Measurements from ENCODE around the gene RUBCN.
A peak's percentile ranks its signal among the peaks of the same experiment; 100 is the strongest.
"Not testable (repeated sequence)": the region's sequence is repeated elsewhere in the genome, so short reads cannot be mapped to it uniquely, and the experiment has no call there.

Gene RUBCN

GRCh38 chr3:197731483-197731882 is 5.2 kb downstream of the RUBCN start:
- not testable (repeated sequence) for H3K4me1 ChIP-seq (ENCODE audit: control insufficient read depth, insufficient read depth, low read length); H3K4me3 ChIP-seq (ENCODE audit: low read length); H3K4me2 ChIP-seq (ENCODE audit: low read length); H3K27me3 ChIP-seq (ENCODE audit: control insufficient read depth, insufficient read depth, low read length); H3K36me3 ChIP-seq (ENCODE audit: insufficient read depth, low read length); H3K9ac ChIP-seq (ENCODE audit: low read depth, low read length); H3K9me3 ChIP-seq (replicated peaks; ENCODE audit: low read length)

- H3K4me1 ChIP-seq (ENCODE audit: control insufficient read depth, insufficient read depth, low read length); H3K36me3 ChIP-seq (ENCODE audit: insufficient read depth, low read length); H3K9me3 ChIP-seq (replicated peaks; ENCODE audit: low read length); H3K27me3 ChIP-seq (ENCODE audit: control insufficient read depth, insufficient read depth, low read length); H3K4me2 ChIP-seq (ENCODE audit: low read length); H3K4me3 ChIP-seq (ENCODE audit: low read length); H3K9ac ChIP-seq (ENCODE audit: low read depth, low read length): not testable (repeated sequence)
Observed at GRCh38 chr3:197730770-197731169, 5.9 kb downstream of the RUBCN start.

GRCh38 chr3:197730200-197730599 is 6.5 kb downstream of the RUBCN start:
- no peaks in the 10 kb centered on the region for H3K27me3 ChIP-seq (ENCODE audit: control insufficient read depth, insufficient read depth, low read length)
- no peak overlapping the region for H3K9ac ChIP-seq (ENCODE audit: low read depth, low read length)
- no peaks in the 10 kb centered on the region for H3K9me3 ChIP-seq (replicated peaks; ENCODE audit: low read length)
- H3K4me2 ChIP-seq (ENCODE audit: low read length) = peak overlapping the region; percentile 18
- no peaks in the 10 kb centered on the region for H3K36me3 ChIP-seq (ENCODE audit: insufficient read depth, low read length)
- H3K4me3 ChIP-seq (ENCODE audit: low read length) = no peak overlapping the region
- peaks cover 3% of the 10 kb centered on the region for H3K4me1 ChIP-seq (ENCODE audit: control insufficient read depth, insufficient read depth, low read length)

GRCh38 chr3:197728487-197728886 is 8.2 kb downstream of the RUBCN start:
- H3K4me3 ChIP-seq (ENCODE audit: low read length) = no peak overlapping the region
- H3K4me1 ChIP-seq (ENCODE audit: control insufficient read depth, insufficient read depth, low read length) = peaks cover 2% of the 10 kb centered on the region
- no peaks in the 10 kb centered on the region for H3K27me3 ChIP-seq (ENCODE audit: control insufficient read depth, insufficient read depth, low read length)
- H3K9me3 ChIP-seq (replicated peaks; ENCODE audit: low read length) = no peaks in the 10 kb centered on the region
- H3K36me3 ChIP-seq (ENCODE audit: insufficient read depth, low read length) = no peaks in the 10 kb centered on the region
- no peak overlapping the region for H3K9ac ChIP-seq (ENCODE audit: low read depth, low read length)
- no peak overlapping the region for H3K4me2 ChIP-seq (ENCODE audit: low read length)

GRCh38 chr3:197727878-197728277 is 8.8 kb downstream of the RUBCN start:
- not testable (repeated sequence) for H3K4me1 ChIP-seq (ENCODE audit: control insufficient read depth, insufficient read depth, low read length); H3K9me3 ChIP-seq (replicated peaks; ENCODE audit: low read length); H3K4me3 ChIP-seq (ENCODE audit: low read length); H3K9ac ChIP-seq (ENCODE audit: low read depth, low read length); H3K27me3 ChIP-seq (ENCODE audit: control insufficient read depth, insufficient read depth, low read length); H3K36me3 ChIP-seq (ENCODE audit: insufficient read depth, low read length); H3K4me2 ChIP-seq (ENCODE audit: low read length)

- Histone ChIP-seq H3K9me3 (replicated peaks; ENCODE audit: low read length) (no peaks in the 10 kb centered on the region), H3K27me3 (ENCODE audit: control insufficient read depth, insufficient read depth, low read length) (no peaks in the 10 kb centered on the region), H3K4me1 (ENCODE audit: control insufficient read depth, insufficient read depth, low read length) (peaks cover 7% of the 10 kb centered on the region), H3K9ac (ENCODE audit: low read depth, low read length) (no peak overlapping the region), H3K4me2 (ENCODE audit: low read length) (no peak overlapping the region), H3K36me3 (ENCODE audit: insufficient read depth, low read length) (no peaks in the 10 kb centered on the region), H3K4me3 (ENCODE audit: low read length) (no peak overlapping the region)
Observed at GRCh38 chr3:197722734-197723133, 14.0 kb downstream of the RUBCN start.

- peaks cover 7% of the 10 kb centered on the region for H3K4me1 ChIP-seq (ENCODE audit: control insufficient read depth, insufficient read depth, low read length)
- H3K4me3 ChIP-seq (ENCODE audit: low read length) = no peak overlapping the region
- H3K4me2 ChIP-seq (ENCODE audit: low read length) = no peak overlapping the region
- H3K9me3 ChIP-seq (replicated peaks; ENCODE audit: low read length) = no peaks in the 10 kb centered on the region
- H3K9ac ChIP-seq (ENCODE audit: low read depth, low read length) = no peak overlapping the region
- H3K27me3 ChIP-seq (ENCODE audit: control insufficient read depth, insufficient read depth, low read length) = no peaks in the 10 kb centered on the region
- peaks cover 2% of the 10 kb centered on the region for H3K36me3 ChIP-seq (ENCODE audit: insufficient read depth, low read length)
Observed at GRCh38 chr3:197720694-197721093, 16.0 kb downstream of the RUBCN start.

GRCh38 chr3:197718891-197719290 is 17.8 kb downstream of the RUBCN start:
- Histone ChIP-seq H3K4me3 (ENCODE audit: low read length) (no peak overlapping the region), H3K27me3 (ENCODE audit: control insufficient read depth, insufficient read depth, low read length) (no peaks in the 10 kb centered on the region), H3K4me2 (ENCODE audit: low read length) (no peak overlapping the region), H3K9ac (ENCODE audit: low read depth, low read length) (peak overlapping the region; percentile 23), H3K4me1 (ENCODE audit: control insufficient read depth, insufficient read depth, low read length) (peaks cover 7% of the 10 kb centered on the region), H3K36me3 (ENCODE audit: insufficient read depth, low read length) (peaks cover 2% of the 10 kb centered on the region), H3K9me3 (replicated peaks; ENCODE audit: low read length) (no peaks in the 10 kb centered on the region)

GRCh38 chr3:197714251-197714650 is 22.5 kb downstream of the RUBCN start:
- Histone ChIP-seq H3K4me3 (ENCODE audit: low read length) (no peak overlapping the region), H3K4me1 (ENCODE audit: control insufficient read depth, insufficient read depth, low read length) (peaks cover 27% of the 10 kb centered on the region), H3K36me3 (ENCODE audit: insufficient read depth, low read length) (peaks cover 2% of the 10 kb centered on the region), H3K4me2 (ENCODE audit: low read length) (no peak overlapping the region), H3K9me3 (replicated peaks; ENCODE audit: low read length) (no peaks in the 10 kb centered on the region), H3K9ac (ENCODE audit: low read depth, low read length) (no peak overlapping the region), H3K27me3 (ENCODE audit: control insufficient read depth, insufficient read depth, low read length) (no peaks in the 10 kb centered on the region)

- Histone ChIP-seq H3K4me2 (ENCODE audit: low read length) (peak overlapping the region; percentile 76), H3K4me3 (ENCODE audit: low read length) (no peak overlapping the region), H3K4me1 (ENCODE audit: control insufficient read depth, insufficient read depth, low read length) (peaks cover 23% of the 10 kb centered on the region), H3K9ac (ENCODE audit: low read depth, low read length) (peak overlapping the region; percentile 83), H3K27me3 (ENCODE audit: control insufficient read depth, insufficient read depth, low read length) (no peaks in the 10 kb centered on the region), H3K36me3 (ENCODE audit: insufficient read depth, low read length) (peaks cover 2% of the 10 kb centered on the region), H3K9me3 (replicated peaks; ENCODE audit: low read length) (no peaks in the 10 kb centered on the region)
Observed at GRCh38 chr3:197713477-197713822, 23.3 kb downstream of the RUBCN start.

- Histone ChIP-seq H3K4me1 (ENCODE audit: control insufficient read depth, insufficient read depth, low read length) (peaks cover 21% of the 10 kb centered on the region), H3K4me3 (ENCODE audit: low read length) (peak overlapping the region; percentile 56), H3K4me2 (ENCODE audit: low read length) (peak overlapping the region; percentile 76), H3K9ac (ENCODE audit: low read depth, low read length) (peak overlapping the region; percentile 83), H3K27me3 (ENCODE audit: control insufficient read depth, insufficient read depth, low read length) (no peaks in the 10 kb centered on the region), H3K36me3 (ENCODE audit: insufficient read depth, low read length) (peaks cover 2% of the 10 kb centered on the region), H3K9me3 (replicated peaks; ENCODE audit: low read length) (no peaks in the 10 kb centered on the region)
Observed at GRCh38 chr3:197711973-197712707, 24.6 kb downstream of the RUBCN start.

- Histone ChIP-seq H3K9ac (ENCODE audit: low read depth, low read length) (peak overlapping the region; percentile 83), H3K4me1 (ENCODE audit: control insufficient read depth, insufficient read depth, low read length) (peaks cover 21% of the 10 kb centered on the region)
- not testable (repeated sequence) for H3K9me3 ChIP-seq (replicated peaks; ENCODE audit: low read length); H3K4me3 ChIP-seq (ENCODE audit: low read length); H3K4me2 ChIP-seq (ENCODE audit: low read length); H3K36me3 ChIP-seq (ENCODE audit: insufficient read depth, low read length); H3K27me3 ChIP-seq (ENCODE audit: control insufficient read depth, insufficient read depth, low read length)
Observed at GRCh38 chr3:197710965-197711364, 25.7 kb downstream of the RUBCN start.
